ENCODE data around the gene TUBG2.

- TF ChIP-seq CTCF (IDR thresholded peaks at IDR 0.05; ENCODE audit: insufficient read depth, low read length, poor library complexity, severe bottlenecking): no peak
- no peak for TF ChIP-seq EZH2phosphoT487 (conservative IDR thresholded peaks at IDR 0.05; ENCODE audit: low read length)
Measured at GRCh38 chr17:42684929-42685556, 26.0 kb downstream of the TUBG2 start.
